HEK293 (cell line): ENCODE measurements around the gene MSI2.

Experiments used
- BCL11B ChIP-seq: fragments of 450-650 bp; formaldehyde crosslinking; IDR thresholded peaks from 2 replicates; pipeline ENCODE4 v1.5.1; 2016; ENCODE audit warnings: low read depth, missing biosample characterization, missing genetic modification characterization
- GLIS2 ChIP-seq: fragments of 450-650 bp; formaldehyde crosslinking; IDR thresholded peaks from 2 replicates; pipeline ENCODE4 v1.5.1; 2016; ENCODE audit warnings: missing biosample characterization, missing genetic modification characterization
- HOXD13 ChIP-seq: sonication (generic); formaldehyde crosslinking; IDR thresholded peaks from 2 replicates; pipeline ENCODE4 v1.8.0; 2022; ENCODE audit warnings: missing genetic modification reagents, borderline replicate concordance
- KLF10 ChIP-seq: fragments of 450-650 bp; IDR thresholded peaks from 2 replicates; pipeline ENCODE4 v1.5.1; 2018; ENCODE audit warnings: missing biosample characterization, mild to moderate bottlenecking, missing genetic modification characterization
- KLF9 ChIP-seq: fragments of 450-650 bp; formaldehyde crosslinking; IDR thresholded peaks from 2 replicates; pipeline ENCODE4 v1.5.1; 2016; ENCODE audit warnings: missing biosample characterization, missing genetic modification characterization, low read depth
- MEIS1 ChIP-seq: sonication (generic); formaldehyde crosslinking; IDR thresholded peaks from 2 replicates; pipeline ENCODE4 v1.8.1; 2022; ENCODE audit warnings: missing genetic modification reagents, mild to moderate bottlenecking, borderline replicate concordance
- ZNF140 ChIP-seq: fragments of 450-650 bp; formaldehyde crosslinking; IDR thresholded peaks from 2 replicates; pipeline ENCODE4 v1.5.1; 2016; ENCODE audit warnings: missing biosample characterization, missing genetic modification characterization
- ZNF146 ChIP-seq: fragments of 450-650 bp; formaldehyde crosslinking; IDR thresholded peaks from 2 replicates; pipeline ENCODE4 v1.5.1; 2016; ENCODE audit warnings: missing biosample characterization, missing genetic modification characterization
- ZNF157 ChIP-seq: fragments of 450-650 bp; formaldehyde crosslinking; IDR thresholded peaks from 2 replicates; pipeline ENCODE4 v1.5.1; 2016; ENCODE audit warnings: missing biosample characterization, missing genetic modification characterization
- ZNF175 ChIP-seq: fragments of 450-650 bp; formaldehyde crosslinking; IDR thresholded peaks from 2 replicates; pipeline ENCODE4 v1.5.1; 2016; ENCODE audit warnings: missing biosample characterization, missing genetic modification characterization
- ZNF2 ChIP-seq: fragments of 450-650 bp; formaldehyde crosslinking; IDR thresholded peaks from 2 replicates; pipeline ENCODE4 v1.5.1; 2016; ENCODE audit warnings: missing biosample characterization, missing genetic modification characterization
- ZNF211 ChIP-seq: fragments of 450-650 bp; formaldehyde crosslinking; IDR thresholded peaks from 2 replicates; pipeline ENCODE4 v1.5.1; 2016; ENCODE audit warnings: low read depth, missing biosample characterization, missing genetic modification characterization
- ZNF214 ChIP-seq: fragments of 450-650 bp; formaldehyde crosslinking; IDR thresholded peaks from 2 replicates; pipeline ENCODE4 v1.5.1; 2017; ENCODE audit warnings: missing biosample characterization, mild to moderate bottlenecking, missing genetic modification characterization, borderline replicate concordance
- ZNF350 ChIP-seq: fragments of 450-650 bp; formaldehyde crosslinking; IDR thresholded peaks from 2 replicates; pipeline ENCODE4 v1.5.0; 2017; ENCODE audit warnings: missing biosample characterization, mild to moderate bottlenecking, missing genetic modification characterization
- ZNF394 ChIP-seq: fragments of 450-650 bp; formaldehyde crosslinking; IDR thresholded peaks from 2 replicates; pipeline ENCODE4 v1.5.1; 2016; ENCODE audit warnings: missing biosample characterization, missing genetic modification characterization, mild to moderate bottlenecking, moderate library complexity, borderline replicate concordance
- ZNF416 ChIP-seq: fragments of 450-650 bp; formaldehyde crosslinking; IDR thresholded peaks from 2 replicates; pipeline ENCODE4 v1.5.1; 2016; ENCODE audit warnings: missing biosample characterization, missing genetic modification characterization
- ZNF521 ChIP-seq: fragments of 450-650 bp; formaldehyde crosslinking; IDR thresholded peaks from 2 replicates; pipeline ENCODE4 v1.5.1; 2017; ENCODE audit warnings: missing biosample characterization, mild to moderate bottlenecking, missing genetic modification characterization
- ZNF530 ChIP-seq: fragments of 450-650 bp; formaldehyde crosslinking; IDR thresholded peaks from 2 replicates; pipeline ENCODE4 v1.5.1; 2016; ENCODE audit warnings: low read depth, missing biosample characterization, missing genetic modification characterization
- ZNF585B ChIP-seq: fragments of 450-650 bp; formaldehyde crosslinking; IDR thresholded peaks from 2 replicates; pipeline ENCODE4 v1.5.1; 2016; ENCODE audit warnings: missing biosample characterization, missing genetic modification characterization
- ZNF792 ChIP-seq: fragments of 450-650 bp; formaldehyde crosslinking; IDR thresholded peaks from 2 replicates; pipeline ENCODE4 v1.5.1; 2016; ENCODE audit warnings: missing biosample characterization, missing genetic modification characterization
- ZXDB ChIP-seq: fragments of 450-650 bp; formaldehyde crosslinking; IDR thresholded peaks from 2 replicates; pipeline ENCODE4 v1.5.1; 2016; ENCODE audit warnings: missing biosample characterization, missing genetic modification characterization
- TF ChIP-seq, protein P1 (sequence below): fragments of 450-650 bp; formaldehyde crosslinking; IDR thresholded peaks from 2 replicates; pipeline ENCODE4 v1.5.1; 2016; ENCODE audit warnings: missing biosample characterization, missing genetic modification characterization
- TF ChIP-seq, protein P2 (sequence below): fragments of 450-650 bp; formaldehyde crosslinking; IDR thresholded peaks from 2 replicates; pipeline ENCODE4 v1.5.1; 2016; ENCODE audit warnings: missing biosample characterization, missing genetic modification characterization
- TF ChIP-seq, protein P3 (sequence below): fragments of 450-650 bp; formaldehyde crosslinking; IDR thresholded peaks from 2 replicates; pipeline ENCODE4 v1.5.1; 2016; ENCODE audit warnings: missing biosample characterization, missing genetic modification characterization, borderline replicate concordance
- TF ChIP-seq, protein P4 (sequence below): sonication (generic); formaldehyde crosslinking; IDR thresholded peaks from 2 replicates; pipeline ENCODE4 v1.8.1; 2022; ENCODE audit warnings: mild to moderate bottlenecking, moderate library complexity, missing genetic modification reagents
- TF ChIP-seq, protein P5 (sequence below): fragments of 450-650 bp; formaldehyde crosslinking; IDR thresholded peaks from 2 replicates; pipeline ENCODE4 v1.5.1; 2016; ENCODE audit warnings: missing biosample characterization, missing genetic modification characterization
- TF ChIP-seq, protein P6 (sequence below): fragments of 450-650 bp; formaldehyde crosslinking; IDR thresholded peaks from 2 replicates; pipeline ENCODE4 v1.5.1; 2016; ENCODE audit warnings: missing biosample characterization, missing genetic modification characterization

Gene MSI2

DNA sequence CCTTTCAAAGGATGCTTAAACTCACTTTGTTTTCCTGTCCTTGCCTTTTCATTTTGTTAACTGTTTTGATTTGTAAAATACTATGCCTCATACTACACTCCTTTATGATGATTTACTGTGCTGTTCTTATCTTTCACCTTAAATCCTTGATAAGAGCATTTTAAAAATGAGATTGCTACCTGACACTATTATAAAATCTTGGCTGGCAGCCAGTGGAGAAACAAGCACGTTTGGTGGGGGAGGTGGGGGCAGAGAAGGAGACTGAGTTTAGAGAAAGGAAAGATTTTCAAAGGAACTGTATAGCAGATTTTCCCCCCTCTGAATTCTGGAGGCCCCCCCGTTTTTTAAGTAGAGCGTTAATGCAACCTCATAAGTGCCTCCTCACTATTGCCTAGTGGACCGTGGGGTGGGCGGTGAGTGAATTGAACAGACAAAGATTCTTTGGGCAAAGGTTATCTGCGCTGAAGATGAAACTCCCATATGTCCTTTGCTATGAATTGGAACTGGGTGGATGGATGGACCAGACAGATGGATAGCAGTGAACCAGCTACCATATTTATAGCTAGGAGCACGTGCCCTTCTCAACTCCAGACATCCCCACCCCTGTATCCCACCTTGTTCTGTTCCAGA is 288.6 kb downstream of the MSI2 start (continued):
- TF ChIP-seq, protein P1, sequence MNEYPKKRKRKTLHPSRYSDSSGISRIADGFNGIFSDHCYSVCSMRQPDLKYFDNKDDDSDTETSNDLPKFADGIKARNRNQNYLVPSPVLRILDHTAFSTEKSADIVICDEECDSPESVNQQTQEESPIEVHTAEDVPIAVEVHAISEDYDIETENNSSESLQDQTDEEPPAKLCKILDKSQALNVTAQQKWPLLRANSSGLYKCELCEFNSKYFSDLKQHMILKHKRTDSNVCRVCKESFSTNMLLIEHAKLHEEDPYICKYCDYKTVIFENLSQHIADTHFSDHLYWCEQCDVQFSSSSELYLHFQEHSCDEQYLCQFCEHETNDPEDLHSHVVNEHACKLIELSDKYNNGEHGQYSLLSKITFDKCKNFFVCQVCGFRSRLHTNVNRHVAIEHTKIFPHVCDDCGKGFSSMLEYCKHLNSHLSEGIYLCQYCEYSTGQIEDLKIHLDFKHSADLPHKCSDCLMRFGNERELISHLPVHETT = peak; percentile 70; the same call in 1 of the 2 replicates
- TF ChIP-seq, protein P2, sequence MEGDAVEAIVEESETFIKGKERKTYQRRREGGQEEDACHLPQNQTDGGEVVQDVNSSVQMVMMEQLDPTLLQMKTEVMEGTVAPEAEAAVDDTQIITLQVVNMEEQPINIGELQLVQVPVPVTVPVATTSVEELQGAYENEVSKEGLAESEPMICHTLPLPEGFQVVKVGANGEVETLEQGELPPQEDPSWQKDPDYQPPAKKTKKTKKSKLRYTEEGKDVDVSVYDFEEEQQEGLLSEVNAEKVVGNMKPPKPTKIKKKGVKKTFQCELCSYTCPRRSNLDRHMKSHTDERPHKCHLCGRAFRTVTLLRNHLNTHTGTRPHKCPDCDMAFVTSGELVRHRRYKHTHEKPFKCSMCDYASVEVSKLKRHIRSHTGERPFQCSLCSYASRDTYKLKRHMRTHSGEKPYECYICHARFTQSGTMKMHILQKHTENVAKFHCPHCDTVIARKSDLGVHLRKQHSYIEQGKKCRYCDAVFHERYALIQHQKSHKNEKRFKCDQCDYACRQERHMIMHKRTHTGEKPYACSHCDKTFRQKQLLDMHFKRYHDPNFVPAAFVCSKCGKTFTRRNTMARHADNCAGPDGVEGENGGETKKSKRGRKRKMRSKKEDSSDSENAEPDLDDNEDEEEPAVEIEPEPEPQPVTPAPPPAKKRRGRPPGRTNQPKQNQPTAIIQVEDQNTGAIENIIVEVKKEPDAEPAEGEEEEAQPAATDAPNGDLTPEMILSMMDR (tag by site-specific recombination) = no peak
- no peak for TF ChIP-seq ZNF585B
- TF ChIP-seq KLF9 (tag by site-specific recombination) = no peak
- TF ChIP-seq, protein P3, sequence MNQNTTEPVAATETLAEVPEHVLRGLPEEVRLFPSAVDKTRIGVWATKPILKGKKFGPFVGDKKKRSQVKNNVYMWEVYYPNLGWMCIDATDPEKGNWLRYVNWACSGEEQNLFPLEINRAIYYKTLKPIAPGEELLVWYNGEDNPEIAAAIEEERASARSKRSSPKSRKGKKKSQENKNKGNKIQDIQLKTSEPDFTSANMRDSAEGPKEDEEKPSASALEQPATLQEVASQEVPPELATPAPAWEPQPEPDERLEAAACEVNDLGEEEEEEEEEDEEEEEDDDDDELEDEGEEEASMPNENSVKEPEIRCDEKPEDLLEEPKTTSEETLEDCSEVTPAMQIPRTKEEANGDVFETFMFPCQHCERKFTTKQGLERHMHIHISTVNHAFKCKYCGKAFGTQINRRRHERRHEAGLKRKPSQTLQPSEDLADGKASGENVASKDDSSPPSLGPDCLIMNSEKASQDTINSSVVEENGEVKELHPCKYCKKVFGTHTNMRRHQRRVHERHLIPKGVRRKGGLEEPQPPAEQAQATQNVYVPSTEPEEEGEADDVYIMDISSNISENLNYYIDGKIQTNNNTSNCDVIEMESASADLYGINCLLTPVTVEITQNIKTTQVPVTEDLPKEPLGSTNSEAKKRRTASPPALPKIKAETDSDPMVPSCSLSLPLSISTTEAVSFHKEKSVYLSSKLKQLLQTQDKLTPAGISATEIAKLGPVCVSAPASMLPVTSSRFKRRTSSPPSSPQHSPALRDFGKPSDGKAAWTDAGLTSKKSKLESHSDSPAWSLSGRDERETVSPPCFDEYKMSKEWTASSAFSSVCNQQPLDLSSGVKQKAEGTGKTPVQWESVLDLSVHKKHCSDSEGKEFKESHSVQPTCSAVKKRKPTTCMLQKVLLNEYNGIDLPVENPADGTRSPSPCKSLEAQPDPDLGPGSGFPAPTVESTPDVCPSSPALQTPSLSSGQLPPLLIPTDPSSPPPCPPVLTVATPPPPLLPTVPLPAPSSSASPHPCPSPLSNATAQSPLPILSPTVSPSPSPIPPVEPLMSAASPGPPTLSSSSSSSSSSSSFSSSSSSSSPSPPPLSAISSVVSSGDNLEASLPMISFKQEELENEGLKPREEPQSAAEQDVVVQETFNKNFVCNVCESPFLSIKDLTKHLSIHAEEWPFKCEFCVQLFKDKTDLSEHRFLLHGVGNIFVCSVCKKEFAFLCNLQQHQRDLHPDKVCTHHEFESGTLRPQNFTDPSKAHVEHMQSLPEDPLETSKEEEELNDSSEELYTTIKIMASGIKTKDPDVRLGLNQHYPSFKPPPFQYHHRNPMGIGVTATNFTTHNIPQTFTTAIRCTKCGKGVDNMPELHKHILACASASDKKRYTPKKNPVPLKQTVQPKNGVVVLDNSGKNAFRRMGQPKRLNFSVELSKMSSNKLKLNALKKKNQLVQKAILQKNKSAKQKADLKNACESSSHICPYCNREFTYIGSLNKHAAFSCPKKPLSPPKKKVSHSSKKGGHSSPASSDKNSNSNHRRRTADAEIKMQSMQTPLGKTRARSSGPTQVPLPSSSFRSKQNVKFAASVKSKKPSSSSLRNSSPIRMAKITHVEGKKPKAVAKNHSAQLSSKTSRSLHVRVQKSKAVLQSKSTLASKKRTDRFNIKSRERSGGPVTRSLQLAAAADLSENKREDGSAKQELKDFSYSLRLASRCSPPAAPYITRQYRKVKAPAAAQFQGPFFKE (tag by site-specific recombination) = no peak
- no peak for TF ChIP-seq ZNF792 (tag by site-specific recombination)
- TF ChIP-seq, protein P4, sequence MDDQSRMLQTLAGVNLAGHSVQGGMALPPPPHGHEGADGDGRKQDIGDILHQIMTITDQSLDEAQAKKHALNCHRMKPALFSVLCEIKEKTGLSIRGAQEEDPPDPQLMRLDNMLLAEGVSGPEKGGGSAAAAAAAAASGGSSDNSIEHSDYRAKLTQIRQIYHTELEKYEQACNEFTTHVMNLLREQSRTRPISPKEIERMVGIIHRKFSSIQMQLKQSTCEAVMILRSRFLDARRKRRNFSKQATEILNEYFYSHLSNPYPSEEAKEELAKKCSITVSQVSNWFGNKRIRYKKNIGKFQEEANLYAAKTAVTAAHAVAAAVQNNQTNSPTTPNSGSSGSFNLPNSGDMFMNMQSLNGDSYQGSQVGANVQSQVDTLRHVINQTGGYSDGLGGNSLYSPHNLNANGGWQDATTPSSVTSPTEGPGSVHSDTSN (CRISPR knock-in tag) = no peak
- peak; percentile 14; the same call in 1 of the 2 replicates for TF ChIP-seq ZNF214 (tag by site-specific recombination)
- no peak for TF ChIP-seq HOXD13 (CRISPR knock-in tag)
- TF ChIP-seq ZNF416 (tag by site-specific recombination) = no peak
- TF ChIP-seq MEIS1 (CRISPR knock-in tag) = 0 out of 2 replicates have a peak, but pooled peaks have one; percentile 50
- no peak for TF ChIP-seq ZNF394 (tag by site-specific recombination)
- TF ChIP-seq ZNF521 (tag by site-specific recombination) = no peak
- no peak for TF ChIP-seq ZNF350 (tag by site-specific recombination)
- no peak for TF ChIP-seq GLIS2
- TF ChIP-seq ZNF146 = no peak
- peak; percentile 74 for TF ChIP-seq KLF10 (tag by site-specific recombination)
- no peak for TF ChIP-seq ZNF211
- no peak for TF ChIP-seq ZNF175 (tag by site-specific recombination)
- TF ChIP-seq, protein P5, sequence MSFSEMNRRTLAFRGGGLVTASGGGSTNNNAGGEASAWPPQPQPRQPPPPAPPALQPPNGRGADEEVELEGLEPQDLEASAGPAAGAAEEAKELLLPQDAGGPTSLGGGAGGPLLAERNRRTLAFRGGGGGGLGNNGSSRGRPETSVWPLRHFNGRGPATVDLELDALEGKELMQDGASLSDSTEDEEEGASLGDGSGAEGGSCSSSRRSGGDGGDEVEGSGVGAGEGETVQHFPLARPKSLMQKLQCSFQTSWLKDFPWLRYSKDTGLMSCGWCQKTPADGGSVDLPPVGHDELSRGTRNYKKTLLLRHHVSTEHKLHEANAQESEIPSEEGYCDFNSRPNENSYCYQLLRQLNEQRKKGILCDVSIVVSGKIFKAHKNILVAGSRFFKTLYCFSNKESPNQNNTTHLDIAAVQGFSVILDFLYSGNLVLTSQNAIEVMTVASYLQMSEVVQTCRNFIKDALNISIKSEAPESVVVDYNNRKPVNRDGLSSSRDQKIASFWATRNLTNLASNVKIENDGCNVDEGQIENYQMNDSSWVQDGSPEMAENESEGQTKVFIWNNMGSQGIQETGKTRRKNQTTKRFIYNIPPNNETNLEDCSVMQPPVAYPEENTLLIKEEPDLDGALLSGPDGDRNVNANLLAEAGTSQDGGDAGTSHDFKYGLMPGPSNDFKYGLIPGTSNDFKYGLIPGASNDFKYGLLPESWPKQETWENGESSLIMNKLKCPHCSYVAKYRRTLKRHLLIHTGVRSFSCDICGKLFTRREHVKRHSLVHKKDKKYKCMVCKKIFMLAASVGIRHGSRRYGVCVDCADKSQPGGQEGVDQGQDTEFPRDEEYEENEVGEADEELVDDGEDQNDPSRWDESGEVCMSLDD (tag by site-specific recombination) = no peak
- peak; percentile 62; the same call in 1 of the 2 replicates for TF ChIP-seq ZNF2
- TF ChIP-seq BCL11B (tag by site-specific recombination) = peak; percentile 77; the same call in 1 of the 2 replicates
- peak; percentile 96 for TF ChIP-seq ZXDB (tag by site-specific recombination)
- no peak for TF ChIP-seq ZNF157 (tag by site-specific recombination)
- TF ChIP-seq ZNF530 (tag by site-specific recombination) = no peak
- no peak for TF ChIP-seq ZNF140 (tag by site-specific recombination)
- TF ChIP-seq, protein P6, sequence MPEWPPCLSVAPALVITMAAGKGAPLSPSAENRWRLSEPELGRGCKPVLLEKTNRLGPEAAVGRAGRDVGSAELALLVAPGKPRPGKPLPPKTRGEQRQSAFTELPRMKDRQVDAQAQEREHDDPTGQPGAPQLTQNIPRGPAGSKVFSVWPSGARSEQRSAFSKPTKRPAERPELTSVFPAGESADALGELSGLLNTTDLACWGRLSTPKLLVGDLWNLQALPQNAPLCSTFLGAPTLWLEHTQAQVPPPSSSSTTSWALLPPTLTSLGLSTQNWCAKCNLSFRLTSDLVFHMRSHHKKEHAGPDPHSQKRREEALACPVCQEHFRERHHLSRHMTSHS (tag by site-specific recombination) = no peak
